GM18505 (cell line): ENCODE results near the gene NOS3.
A peak's percentile ranks its signal among the peaks of the same experiment; 100 is the strongest.

Experiments used
- ATAC-seq: cut with Tn5 transposase; IDR thresholded peaks from one replicate; pipeline ENCODE4 v1.9.1; 2021; ENCODE audit not compliant: unreplicated experiment
- POLR2A ChIP-seq: IDR thresholded peaks from 4 replicates; pipeline ENCODE4 v1.6.1; 2011; ENCODE audit warnings: borderline replicate concordance; ENCODE audit not compliant: insufficient read depth, insufficient read length; ENCODE audit errors: extremely low read depth

NOS3 gene

GRCh38 chr7:151046603-151047573 lies 56.1 kb downstream of the NOS3 start:
- TF ChIP-seq POLR2A = no peak
- ATAC-seq = no peak

DNA sequence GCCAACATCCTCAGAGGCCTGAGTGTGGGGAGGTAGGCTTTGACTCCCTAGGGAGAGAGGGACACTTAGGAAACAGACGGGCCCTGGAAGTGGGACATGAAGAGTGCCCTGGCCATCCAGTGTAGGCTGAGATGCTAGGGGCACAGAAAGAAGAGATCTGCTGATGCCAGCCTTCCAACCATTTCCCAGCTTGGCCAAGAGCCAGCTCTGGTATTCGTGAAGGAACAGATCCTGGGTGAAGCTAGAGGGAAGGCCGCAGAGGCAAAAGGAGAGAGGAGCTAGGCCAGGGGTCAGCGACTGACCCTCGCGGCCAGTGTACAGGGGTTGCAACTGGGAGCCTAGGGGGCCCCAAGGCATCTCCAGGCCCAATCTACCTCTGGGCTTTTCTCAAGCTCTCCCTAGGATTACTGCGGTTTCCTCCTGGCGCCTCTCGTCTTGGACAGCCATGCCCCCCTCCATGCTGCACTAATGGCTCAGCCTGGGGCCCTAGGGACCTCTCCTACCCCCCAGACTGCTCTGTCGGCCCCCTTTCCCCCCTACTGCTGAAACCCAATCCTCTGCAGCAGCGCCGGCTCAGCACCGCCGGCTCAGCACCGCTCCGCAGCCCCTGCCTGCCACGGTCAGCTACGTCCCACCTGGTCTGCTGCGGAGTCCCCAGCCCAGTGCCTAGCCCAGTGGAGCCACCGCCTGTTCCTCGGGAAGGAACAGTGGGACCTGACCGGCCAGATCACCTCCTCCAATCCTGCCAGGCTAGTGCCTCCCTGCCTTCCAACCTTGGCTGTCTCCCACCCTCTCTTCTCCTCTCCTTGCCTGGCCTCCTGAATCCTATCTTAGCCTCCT lies 57.4 kb downstream of the NOS3 start, which contains the start of gene ASIC3:
ASIC3 (plus strand) TSS at position 556 of the 840 bp plus-strand sequence. CDS start 355 bp downstream, outside the sequence.
- no peak for TF ChIP-seq POLR2A
- no peak for ATAC-seq

GRCh38 chr7:151048911-151049463 lies 58.2 kb downstream of the NOS3 start:
- ATAC-seq = no peak
- TF ChIP-seq POLR2A = no peak

DNA sequence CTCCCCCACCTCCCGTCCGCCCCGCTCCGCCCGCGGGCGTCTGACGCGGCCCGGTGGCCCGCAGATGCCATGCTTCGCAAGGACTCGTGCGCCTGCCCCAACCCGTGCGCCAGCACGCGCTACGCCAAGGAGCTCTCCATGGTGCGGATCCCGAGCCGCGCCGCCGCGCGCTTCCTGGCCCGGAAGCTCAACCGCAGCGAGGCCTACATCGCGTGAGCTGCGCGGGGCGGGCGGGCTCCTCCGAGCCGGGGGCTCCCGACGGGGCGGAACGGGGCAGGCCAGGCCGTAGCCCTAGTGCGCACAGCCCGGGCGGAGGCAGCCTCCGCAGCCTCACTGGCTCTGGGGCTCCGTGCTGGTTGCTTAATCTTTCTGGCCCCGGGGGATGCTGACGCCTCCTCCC lies 60.3 kb downstream of the NOS3 start:
- no peak for TF ChIP-seq POLR2A
- ATAC-seq = no peak

GRCh38 chr7:151053096-151053495 lies 62.3 kb downstream of the NOS3 start:
- TF ChIP-seq POLR2A = no peak
- no peak for ATAC-seq

- no peak for ATAC-seq
- TF ChIP-seq POLR2A = no peak
Measured at GRCh38 chr7:151053751-151054150, 62.9 kb downstream of the NOS3 start.

GRCh38 chr7:151056283-151056665 lies 65.5 kb downstream of the NOS3 start:
- ATAC-seq = no peak
- no peak for TF ChIP-seq POLR2A

- no peak for ATAC-seq
Measured at GRCh38 chr7:151056666-151057505, 66.1 kb downstream of the NOS3 start.

GRCh38 chr7:151057506-151057988 lies 66.7 kb downstream of the NOS3 start, which contains the start of gene CDK5:
Gene CDK5, minus strand, starts transcription at chr7:151057897. Its CDS starts 49 bp downstream, at chr7:151057848.
- peak; percentile 10 for ATAC-seq
- TF ChIP-seq POLR2A = no peak

More at GRCh38 chr7:151056666-151057505, 66.1 kb downstream of the NOS3 start:
- no peak for TF ChIP-seq POLR2A

GRCh38 chr7:151057989-151058780 lies 67.4 kb downstream of the NOS3 start:
- TF ChIP-seq POLR2A = peak; percentile 70
- ATAC-seq = peak; percentile 86

- no peak for TF ChIP-seq POLR2A
- no peak for ATAC-seq
Measured at GRCh38 chr7:151058781-151059366, 68.1 kb downstream of the NOS3 start.

- ATAC-seq = peak; percentile 37
- TF ChIP-seq POLR2A = peak; percentile 67
Measured at GRCh38 chr7:151059367-151060112, 68.7 kb downstream of the NOS3 start, which contains the start of gene SLC4A2. Gene SLC4A2, plus strand, starts transcription at chr7:151059589. Its CDS starts 2,399 bp downstream, at chr7:151061988.
